ENCODE results near the gene CCDC158. TPM values are rescaled to one million over a fixed set of nuclear protein-coding genes. Genes with fewer than 3 reads are reported as not detected.

Gene CCDC158
- total and polyA plus RNA-seq, 2 experiments from 2014 or later, result 0.21 to 0.27 TPM

DNA sequence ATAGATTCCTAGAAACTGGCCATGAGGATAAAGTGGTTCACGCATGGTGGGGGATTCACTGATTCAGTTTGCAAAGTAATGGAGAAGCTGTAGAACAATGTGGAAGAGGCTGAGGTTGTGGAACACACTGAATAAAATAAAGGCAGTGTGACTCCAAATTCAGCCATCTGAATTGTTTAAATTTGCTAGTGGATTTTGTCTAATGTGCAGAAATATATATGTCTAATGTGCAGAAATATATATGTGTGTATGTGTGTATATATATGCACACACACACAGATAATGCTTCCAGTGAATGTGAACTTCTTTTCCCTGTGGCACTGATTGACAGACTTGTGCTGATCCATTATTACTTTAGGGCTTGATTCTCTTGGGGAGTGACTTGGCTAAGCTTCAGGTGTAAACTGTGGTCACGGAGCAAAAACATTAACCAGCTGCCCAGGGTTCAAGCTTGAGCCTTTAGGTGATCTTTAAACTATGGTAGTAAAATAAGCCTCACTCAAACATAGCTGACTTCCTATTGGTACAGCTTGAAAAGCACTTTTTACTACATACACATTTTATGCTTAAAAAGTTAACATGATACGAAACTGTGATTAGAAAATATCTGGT is 110.9 kb downstream of the CCDC158 start:
- peaks cover 20% of the 10 kb centered on the region for H3K27me3 Mint-ChIP-seq (ENCODE audit: insufficient read depth, low read depth, poor library complexity)
- H3K27ac ChIP-seq (ENCODE audit: low read depth), result no peak overlapping the region
- TF ChIP-seq JUNB (IDR thresholded peaks at IDR 0.05; ENCODE audit: unreplicated experiment) (no peak), STAT1 (IDR thresholded peaks at IDR 0.05; ENCODE audit: unreplicated experiment) (no peak), ZNF114 (CRISPR knock-in tag; IDR thresholded peaks at IDR 0.05) (no peak), EZH2 (IDR thresholded peaks at IDR 0.05; ENCODE audit: low read depth, unreplicated experiment) (no peak), ZNF331 (CRISPR knock-in tag; IDR thresholded peaks at IDR 0.05; ENCODE audit: low read depth) (no peak), REST (IDR thresholded peaks at IDR 0.05; ENCODE audit: unreplicated experiment) (no peak), EZH2phosphoT487 (IDR thresholded peaks at IDR 0.05; ENCODE audit: unreplicated experiment) (no peak), NANOG (IDR thresholded peaks at IDR 0.05; ENCODE audit: borderline replicate concordance) (no peak), POLR2AphosphoS5 (IDR thresholded peaks at IDR 0.05; ENCODE audit: low read depth) (no peak)
- TF ChIP-seq, protein P1, sequence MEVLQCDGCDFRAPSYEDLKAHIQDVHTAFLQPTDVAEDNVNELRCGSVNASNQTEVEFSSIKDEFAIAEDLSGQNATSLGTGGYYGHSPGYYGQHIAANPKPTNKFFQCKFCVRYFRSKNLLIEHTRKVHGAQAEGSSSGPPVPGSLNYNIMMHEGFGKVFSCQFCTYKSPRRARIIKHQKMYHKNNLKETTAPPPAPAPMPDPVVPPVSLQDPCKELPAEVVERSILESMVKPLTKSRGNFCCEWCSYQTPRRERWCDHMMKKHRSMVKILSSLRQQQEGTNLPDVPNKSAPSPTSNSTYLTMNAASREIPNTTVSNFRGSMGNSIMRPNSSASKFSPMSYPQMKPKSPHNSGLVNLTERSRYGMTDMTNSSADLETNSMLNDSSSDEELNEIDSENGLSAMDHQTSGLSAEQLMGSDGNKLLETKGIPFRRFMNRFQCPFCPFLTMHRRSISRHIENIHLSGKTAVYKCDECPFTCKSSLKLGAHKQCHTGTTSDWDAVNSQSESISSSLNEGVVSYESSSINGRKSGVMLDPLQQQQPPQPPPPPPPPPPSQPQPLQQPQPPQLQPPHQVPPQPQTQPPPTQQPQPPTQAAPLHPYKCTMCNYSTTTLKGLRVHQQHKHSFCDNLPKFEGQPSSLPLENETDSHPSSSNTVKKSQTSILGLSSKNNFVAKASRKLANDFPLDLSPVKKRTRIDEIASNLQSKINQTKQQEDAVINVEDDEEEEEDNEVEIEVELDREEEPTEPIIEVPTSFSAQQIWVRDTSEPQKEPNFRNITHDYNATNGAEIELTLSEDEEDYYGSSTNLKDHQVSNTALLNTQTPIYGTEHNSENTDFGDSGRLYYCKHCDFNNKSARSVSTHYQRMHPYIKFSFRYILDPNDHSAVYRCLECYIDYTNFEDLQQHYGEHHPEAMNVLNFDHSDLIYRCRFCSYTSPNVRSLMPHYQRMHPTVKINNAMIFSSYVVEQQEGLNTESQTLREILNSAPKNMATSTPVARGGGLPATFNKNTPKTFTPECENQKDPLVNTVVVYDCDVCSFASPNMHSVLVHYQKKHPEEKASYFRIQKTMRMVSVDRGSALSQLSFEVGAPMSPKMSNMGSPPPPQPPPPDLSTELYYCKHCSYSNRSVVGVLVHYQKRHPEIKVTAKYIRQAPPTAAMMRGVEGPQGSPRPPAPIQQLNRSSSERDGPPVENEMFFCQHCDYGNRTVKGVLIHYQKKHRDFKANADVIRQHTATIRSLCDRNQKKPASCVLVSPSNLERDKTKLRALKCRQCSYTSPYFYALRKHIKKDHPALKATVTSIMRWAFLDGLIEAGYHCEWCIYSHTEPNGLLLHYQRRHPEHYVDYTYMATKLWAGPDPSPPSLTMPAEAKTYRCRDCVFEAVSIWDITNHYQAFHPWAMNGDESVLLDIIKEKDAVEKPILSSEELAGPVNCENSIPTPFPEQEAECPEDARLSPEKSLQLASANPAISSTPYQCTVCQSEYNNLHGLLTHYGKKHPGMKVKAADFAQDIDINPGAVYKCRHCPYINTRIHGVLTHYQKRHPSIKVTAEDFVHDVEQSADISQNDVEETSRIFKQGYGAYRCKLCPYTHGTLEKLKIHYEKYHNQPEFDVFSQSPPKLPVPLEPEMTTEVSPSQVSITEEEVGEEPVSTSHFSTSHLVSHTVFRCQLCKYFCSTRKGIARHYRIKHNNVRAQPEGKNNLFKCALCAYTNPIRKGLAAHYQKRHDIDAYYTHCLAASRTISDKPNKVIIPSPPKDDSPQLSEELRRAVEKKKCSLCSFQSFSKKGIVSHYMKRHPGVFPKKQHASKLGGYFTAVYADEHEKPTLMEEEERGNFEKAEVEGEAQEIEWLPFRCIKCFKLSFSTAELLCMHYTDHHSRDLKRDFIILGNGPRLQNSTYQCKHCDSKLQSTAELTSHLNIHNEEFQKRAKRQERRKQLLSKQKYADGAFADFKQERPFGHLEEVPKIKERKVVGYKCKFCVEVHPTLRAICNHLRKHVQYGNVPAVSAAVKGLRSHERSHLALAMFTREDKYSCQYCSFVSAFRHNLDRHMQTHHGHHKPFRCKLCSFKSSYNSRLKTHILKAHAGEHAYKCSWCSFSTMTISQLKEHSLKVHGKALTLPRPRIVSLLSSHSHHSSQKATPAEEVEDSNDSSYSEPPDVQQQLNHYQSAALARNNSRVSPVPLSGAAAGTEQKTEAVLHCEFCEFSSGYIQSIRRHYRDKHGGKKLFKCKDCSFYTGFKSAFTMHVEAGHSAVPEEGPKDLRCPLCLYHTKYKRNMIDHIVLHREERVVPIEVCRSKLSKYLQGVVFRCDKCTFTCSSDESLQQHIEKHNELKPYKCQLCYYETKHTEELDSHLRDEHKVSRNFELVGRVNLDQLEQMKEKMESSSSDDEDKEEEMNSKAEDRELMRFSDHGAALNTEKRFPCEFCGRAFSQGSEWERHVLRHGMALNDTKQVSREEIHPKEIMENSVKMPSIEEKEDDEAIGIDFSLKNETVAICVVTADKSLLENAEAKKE (CRISPR knock-in tag; IDR thresholded peaks at IDR 0.05), result no peak
- TF ChIP-seq, protein P2, sequence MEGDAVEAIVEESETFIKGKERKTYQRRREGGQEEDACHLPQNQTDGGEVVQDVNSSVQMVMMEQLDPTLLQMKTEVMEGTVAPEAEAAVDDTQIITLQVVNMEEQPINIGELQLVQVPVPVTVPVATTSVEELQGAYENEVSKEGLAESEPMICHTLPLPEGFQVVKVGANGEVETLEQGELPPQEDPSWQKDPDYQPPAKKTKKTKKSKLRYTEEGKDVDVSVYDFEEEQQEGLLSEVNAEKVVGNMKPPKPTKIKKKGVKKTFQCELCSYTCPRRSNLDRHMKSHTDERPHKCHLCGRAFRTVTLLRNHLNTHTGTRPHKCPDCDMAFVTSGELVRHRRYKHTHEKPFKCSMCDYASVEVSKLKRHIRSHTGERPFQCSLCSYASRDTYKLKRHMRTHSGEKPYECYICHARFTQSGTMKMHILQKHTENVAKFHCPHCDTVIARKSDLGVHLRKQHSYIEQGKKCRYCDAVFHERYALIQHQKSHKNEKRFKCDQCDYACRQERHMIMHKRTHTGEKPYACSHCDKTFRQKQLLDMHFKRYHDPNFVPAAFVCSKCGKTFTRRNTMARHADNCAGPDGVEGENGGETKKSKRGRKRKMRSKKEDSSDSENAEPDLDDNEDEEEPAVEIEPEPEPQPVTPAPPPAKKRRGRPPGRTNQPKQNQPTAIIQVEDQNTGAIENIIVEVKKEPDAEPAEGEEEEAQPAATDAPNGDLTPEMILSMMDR (conservative IDR thresholded peaks at IDR 0.05; ENCODE audit: low read depth in 2 of 2), result no peak
- TF ChIP-seq, protein P3, sequence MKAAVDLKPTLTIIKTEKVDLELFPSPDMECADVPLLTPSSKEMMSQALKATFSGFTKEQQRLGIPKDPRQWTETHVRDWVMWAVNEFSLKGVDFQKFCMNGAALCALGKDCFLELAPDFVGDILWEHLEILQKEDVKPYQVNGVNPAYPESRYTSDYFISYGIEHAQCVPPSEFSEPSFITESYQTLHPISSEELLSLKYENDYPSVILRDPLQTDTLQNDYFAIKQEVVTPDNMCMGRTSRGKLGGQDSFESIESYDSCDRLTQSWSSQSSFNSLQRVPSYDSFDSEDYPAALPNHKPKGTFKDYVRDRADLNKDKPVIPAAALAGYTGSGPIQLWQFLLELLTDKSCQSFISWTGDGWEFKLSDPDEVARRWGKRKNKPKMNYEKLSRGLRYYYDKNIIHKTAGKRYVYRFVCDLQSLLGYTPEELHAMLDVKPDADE (IDR thresholded peaks at IDR 0.05), result no peak
- H3K79me2 ChIP-seq (replicated peaks; ENCODE audit: insufficient read depth), result no peaks in the 10 kb centered on the region
- no peak overlapping the region for H2AFZ ChIP-seq
- H3K4me1 Mint-ChIP-seq, result peaks cover 3% of the 10 kb centered on the region; the same call in 2 of the 3 replicates
- no peaks in the 10 kb centered on the region for H3F3A ChIP-seq (replicated peaks; ENCODE audit: low read depth)
- H3K36me3 ChIP-seq (ENCODE audit: insufficient read depth), result no peaks in the 10 kb centered on the region
- no peaks in the 10 kb centered on the region for H3K9me3 Mint-ChIP-seq
- H3K27me3 ChIP-seq (ENCODE audit: insufficient read depth), result peaks cover 23% of the 10 kb centered on the region
- no peak overlapping the region for H3K4me3 Mint-ChIP-seq
- DNase-seq (ENCODE audit: low spot score) (no peak), ATAC-seq (no peak)
- H3K4me3 ChIP-seq, result no peak overlapping the region
- no peak overlapping the region for H3K27ac Mint-ChIP-seq
- peaks cover 13% of the 10 kb centered on the region; the same call in 1 of the 2 replicates for H3K4me1 ChIP-seq (ENCODE audit: insufficient read depth)
- no peak overlapping the region for H3K4me2 ChIP-seq
- no peaks in the 10 kb centered on the region for H3K9me2 ChIP-seq (ENCODE audit: insufficient read depth)
- H4K20me1 ChIP-seq (replicated peaks; ENCODE audit: insufficient read depth), result 0 out of 2 replicates have a peak, but pooled peaks cover 4% of the 10 kb centered on the region
- H3K36me3 Mint-ChIP-seq (ENCODE audit: low read depth), result peaks cover 4% of the 10 kb centered on the region; the same call in 1 of the 3 replicates
